ENCODE data around the gene GDF11. TPM values are rescaled to one million over a fixed set of nuclear protein-coding genes. Genes with fewer than 3 reads are reported as not detected.

The GDF11 gene
- total and polyA plus RNA-seq, 2 of the 4 experiments (the other 2 are of a cell fraction): 2.7 to 12.9 TPM

DNA sequence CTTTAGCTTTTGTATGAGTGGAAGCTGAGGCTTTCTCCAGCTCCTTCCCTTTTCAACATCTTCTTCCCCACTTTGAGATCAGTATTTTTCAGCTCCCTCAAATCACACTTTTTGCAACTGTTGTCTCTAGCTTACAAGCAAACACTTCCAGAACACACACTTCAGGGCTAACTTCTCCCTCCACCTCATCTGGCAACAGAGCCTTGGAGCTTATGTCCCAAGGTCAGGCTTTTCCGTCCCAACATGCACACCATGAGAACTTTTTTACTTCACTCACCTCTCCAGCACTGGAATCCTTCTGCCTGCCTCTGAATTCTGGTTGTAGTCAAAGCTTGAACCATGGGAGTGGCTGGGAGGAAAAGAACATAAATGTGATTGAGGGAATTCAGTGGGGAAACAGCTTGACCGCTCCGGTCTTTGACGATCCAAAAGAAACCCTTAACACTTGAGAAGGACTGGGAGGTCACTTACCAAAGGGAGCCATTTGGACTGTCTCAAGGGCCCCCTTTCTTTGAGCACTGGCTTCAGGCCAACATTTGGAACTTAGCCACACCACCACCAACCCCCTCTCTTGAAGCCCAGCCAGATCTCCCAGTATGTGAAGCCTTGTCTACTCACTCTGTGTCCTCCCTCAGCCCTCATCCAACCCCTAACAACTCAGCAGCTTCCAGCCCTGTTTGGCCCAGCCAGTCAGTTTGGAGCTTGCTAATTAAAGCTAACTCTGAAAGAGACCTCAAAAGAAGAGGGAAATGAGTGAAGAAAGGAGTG is 31.0 kb upstream of the GDF11 start:
- Histone ChIP-seq H2BK15ac (ENCODE audit: low read depth, low read length) (0 out of 3 replicates have a peak overlapping the region, but pooled peaks have one; percentile 63), H3K4me3 (ENCODE audit: insufficient read depth, low read depth, low read length) (no peak overlapping the region), H2AK9ac (replicated peaks; ENCODE audit: low read depth, low read length, poor library complexity) (peak overlapping the region; percentile 31), H3K14ac (replicated peaks; ENCODE audit: low read depth, low read length) (no peak overlapping the region), H4K20me1 (ENCODE audit: insufficient read depth, low read length) (no peaks in the 10 kb centered on the region), H2BK5ac (ENCODE audit: low read depth, low read length, poor library complexity, severe bottlenecking) (no peak overlapping the region), H4K91ac (ENCODE audit: insufficient read depth, low read depth, low read length) (no peak overlapping the region; the same call in 1 of the 2 replicates), H3K4me2 (ENCODE audit: low read depth, low read length) (no peak overlapping the region), H2BK120ac (ENCODE audit: low read depth, low read length) (no peak overlapping the region), H3K9me1 (ENCODE audit: insufficient read depth, low read length) (peaks cover 8% of the 10 kb centered on the region), H3K36me3 (ENCODE audit: control insufficient read depth, insufficient read depth, low read length) (no peaks in the 10 kb centered on the region), H3K27ac (ENCODE audit: insufficient read depth, low read length) (no peak overlapping the region), H3K23ac (ENCODE audit: low read depth, low read length) (no peak overlapping the region), H3K9me3 (ENCODE audit: control insufficient read depth, insufficient read depth, low read length) (no peaks in the 10 kb centered on the region), H3K27me3 (ENCODE audit: control insufficient read depth, insufficient read depth, low read length) (peaks cover 16% of the 10 kb centered on the region), H3K4ac (ENCODE audit: low read depth, low read length) (no peak overlapping the region), H4K8ac (ENCODE audit: low read depth in 2 of 2, low read length in 2 of 2) (no peak overlapping the region), H3K79me1 (ENCODE audit: low read depth in 1 of 2, low read length in 2 of 2) (peaks cover 5 to 20% of the 10 kb centered on the region in 2 experiments; a peak in 3 of 4 replicates), H4K5ac (ENCODE audit: low read depth, low read length) (no peak overlapping the region), H3K9ac (ENCODE audit: low read depth, low read length) (no peak overlapping the region), H2AFZ (replicated peaks; ENCODE audit: low read length, poor library complexity) (peak overlapping the region; percentile 26), H2AK5ac (ENCODE audit: low read depth, low read length) (no peak overlapping the region), H3K18ac (ENCODE audit: low read depth, low read length) (no peak overlapping the region), H3K4me1 (ENCODE audit: control insufficient read depth, insufficient read depth, low read length) (peaks cover 16% of the 10 kb centered on the region), H3K56ac (ENCODE audit: extremely low read depth, insufficient read depth, low read length) (no peak overlapping the region), H2BK20ac (ENCODE audit: low read depth, low read length) (no peak overlapping the region; the same call in 1 of the 2 replicates)
- WGBS, 2 experiments (ENCODE audit: extremely low coverage in 2 of 2, insufficient read length in 1 of 2): no CpG with 5 or more reads among the region's 4 CpGs
- in situ Hi-C loops (cut with MboI; ENCODE audit: low sequenced_read_pairs) (no loop called here), dilution Hi-C loops (cut with HindIII; ENCODE audit: low sequenced_read_pairs, unreplicated experiment) (no loop called here), intact Hi-C loops (cut with micrococcal nuclease) (no loop called here)
- TF ChIP-seq NFE2L2 (IDR thresholded peaks at IDR 0.05; ENCODE audit: low read depth, low read length): no peak
- no peak for TF ChIP-seq POLR2A (IDR thresholded peaks at IDR 0.05; ENCODE audit: low read depth, low read length)
- TF ChIP-seq, protein P1, sequence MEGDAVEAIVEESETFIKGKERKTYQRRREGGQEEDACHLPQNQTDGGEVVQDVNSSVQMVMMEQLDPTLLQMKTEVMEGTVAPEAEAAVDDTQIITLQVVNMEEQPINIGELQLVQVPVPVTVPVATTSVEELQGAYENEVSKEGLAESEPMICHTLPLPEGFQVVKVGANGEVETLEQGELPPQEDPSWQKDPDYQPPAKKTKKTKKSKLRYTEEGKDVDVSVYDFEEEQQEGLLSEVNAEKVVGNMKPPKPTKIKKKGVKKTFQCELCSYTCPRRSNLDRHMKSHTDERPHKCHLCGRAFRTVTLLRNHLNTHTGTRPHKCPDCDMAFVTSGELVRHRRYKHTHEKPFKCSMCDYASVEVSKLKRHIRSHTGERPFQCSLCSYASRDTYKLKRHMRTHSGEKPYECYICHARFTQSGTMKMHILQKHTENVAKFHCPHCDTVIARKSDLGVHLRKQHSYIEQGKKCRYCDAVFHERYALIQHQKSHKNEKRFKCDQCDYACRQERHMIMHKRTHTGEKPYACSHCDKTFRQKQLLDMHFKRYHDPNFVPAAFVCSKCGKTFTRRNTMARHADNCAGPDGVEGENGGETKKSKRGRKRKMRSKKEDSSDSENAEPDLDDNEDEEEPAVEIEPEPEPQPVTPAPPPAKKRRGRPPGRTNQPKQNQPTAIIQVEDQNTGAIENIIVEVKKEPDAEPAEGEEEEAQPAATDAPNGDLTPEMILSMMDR (conservative IDR thresholded peaks at IDR 0.05; ENCODE audit: low read depth, low read length): no peak
- TF ChIP-seq MXI1 (IDR thresholded peaks at IDR 0.05; ENCODE audit: borderline replicate concordance, low read depth, low read length): no peak
- TF ChIP-seq CEBPB (IDR thresholded peaks at IDR 0.05; ENCODE audit: low read depth, low read length): no peak
- TF ChIP-seq MAFK (IDR thresholded peaks at IDR 0.05; ENCODE audit: low read depth, low read length): no peak
- no peak for TF ChIP-seq MAZ (IDR thresholded peaks at IDR 0.05; ENCODE audit: borderline replicate concordance, low read depth, low read length)
- no peak for TF ChIP-seq RAD21 (IDR thresholded peaks at IDR 0.05; ENCODE audit: low read length)
- no peak for TF ChIP-seq RCOR1 (IDR thresholded peaks at IDR 0.05; ENCODE audit: insufficient replicate concordance, low read length)
- DNase-seq: no peak
- no TSS peak for BruUV-seq (replicated peaks)
- ATAC-seq (ENCODE audit: low read depth): no peak
- CTCF ChIA-PET: no interaction called here
- POLR2A ChIA-PET (ENCODE audit: unreplicated experiment): no interaction called here

Data from IMR-90 (cell line).